Mucosa of stomach (tissue), 1 donor: ENCODE results near the gene TMEM59L.

Experiments used
- H3K27me3 ChIP-seq: one replicate; pipeline ENCODE4 v1.7.0; 2013; ENCODE audit warnings: mild to moderate bottlenecking, low read length; ENCODE audit not compliant: control insufficient read depth, insufficient read depth
- H3K36me3 ChIP-seq: one replicate; pipeline ENCODE4 v1.7.0; 2013; ENCODE audit warnings: low read length; ENCODE audit not compliant: control insufficient read depth, insufficient read depth
- H3K4me1 ChIP-seq: one replicate; pipeline ENCODE4 v1.7.0; 2013; ENCODE audit warnings: mild to moderate bottlenecking, low read length; ENCODE audit not compliant: control insufficient read depth, insufficient read depth
- H3K4me3 ChIP-seq: one replicate; pipeline ENCODE4 v1.7.0; 2013; ENCODE audit warnings: low read length
- H3K9ac ChIP-seq: one replicate; pipeline ENCODE4 v1.7.0; 2013; ENCODE audit warnings: mild to moderate bottlenecking, low read length, moderate library complexity
- H3K9me3 ChIP-seq: one replicate; pipeline ENCODE4 v1.7.0; 2013; ENCODE audit warnings: mild to moderate bottlenecking, low read length, moderate library complexity; ENCODE audit not compliant: control insufficient read depth
- donor health status: Pancreatic carcinoma.

Gene TMEM59L

DNA sequence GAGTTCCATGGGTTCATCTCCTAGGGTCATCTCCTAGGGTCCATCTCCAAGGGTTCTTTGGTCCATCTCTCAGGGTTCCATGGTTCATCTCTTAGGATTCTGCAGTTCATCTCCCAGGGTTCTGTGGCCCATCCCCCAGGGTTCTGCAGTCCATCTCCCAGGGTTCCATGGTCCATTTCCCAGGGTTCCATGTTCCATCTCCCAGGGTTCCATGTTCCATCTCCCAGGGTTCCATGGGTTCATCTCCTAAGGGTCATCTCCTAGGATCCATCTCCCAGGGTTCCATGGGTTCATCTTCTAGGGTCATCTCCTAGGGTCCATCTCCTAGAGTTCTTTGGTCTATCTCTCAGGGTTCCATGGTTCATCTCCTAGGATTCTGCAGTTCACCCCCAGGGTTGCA lies 4.9 kb downstream of the TMEM59L start:
- no peak overlapping the region for H3K4me3 ChIP-seq
- H3K9me3 ChIP-seq, result no peaks in the 10 kb centered on the region
- H3K4me1 ChIP-seq, result peaks cover 5% of the 10 kb centered on the region
- H3K36me3 ChIP-seq, result no peaks in the 10 kb centered on the region
- peaks cover 47% of the 10 kb centered on the region for H3K27me3 ChIP-seq
- H3K9ac ChIP-seq, result no peak overlapping the region

DNA sequence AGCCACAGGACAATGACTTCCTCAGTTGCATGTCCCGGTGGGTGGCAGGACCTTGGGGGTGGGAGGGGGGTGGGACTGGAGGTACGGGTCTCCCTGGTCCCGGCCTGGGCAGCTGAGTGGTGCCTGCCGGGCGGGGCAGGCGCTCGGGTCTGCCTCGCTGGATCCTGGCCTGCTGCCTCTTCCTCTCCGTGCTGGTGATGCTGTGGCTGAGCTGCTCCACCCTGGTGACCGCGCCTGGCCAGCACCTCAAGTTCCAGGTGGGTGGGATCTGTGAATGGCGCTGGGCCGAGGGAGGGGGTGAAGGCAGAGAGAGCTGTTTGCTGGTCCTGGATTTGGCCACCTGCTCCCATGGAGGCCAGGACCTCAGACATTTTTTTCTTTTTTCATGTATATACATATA lies 5.6 kb downstream of the TMEM59L start:
- H3K9ac ChIP-seq, result no peak overlapping the region
- H3K4me3 ChIP-seq, result no peak overlapping the region
- H3K27me3 ChIP-seq, result peaks cover 40% of the 10 kb centered on the region
- H3K36me3 ChIP-seq, result no peaks in the 10 kb centered on the region
- no peaks in the 10 kb centered on the region for H3K9me3 ChIP-seq
- H3K4me1 ChIP-seq, result no peaks in the 10 kb centered on the region

DNA sequence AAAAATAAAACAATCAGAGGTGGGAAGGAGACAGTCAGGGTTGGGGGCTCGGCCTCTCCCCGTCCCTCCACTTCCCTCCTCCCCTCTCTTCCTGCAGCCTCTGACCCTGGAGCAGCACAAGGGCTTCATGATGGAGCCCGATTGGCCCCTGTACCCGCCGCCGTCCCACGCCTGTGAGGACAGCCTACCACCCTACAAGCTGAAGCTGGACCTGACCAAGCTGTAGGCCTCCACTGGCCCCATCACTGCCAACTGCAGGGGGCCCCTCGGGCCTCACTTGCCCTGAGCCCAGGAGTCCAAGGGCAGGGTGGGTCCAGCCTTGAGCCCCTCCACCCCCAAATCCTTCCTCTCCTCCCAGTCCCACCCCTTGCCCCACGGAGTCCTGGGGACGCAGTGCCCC lies 7.6 kb downstream of the TMEM59L start:
- Histone ChIP-seq H3K9me3 (no peaks in the 10 kb centered on the region), H3K4me1 (no peaks in the 10 kb centered on the region), H3K36me3 (no peaks in the 10 kb centered on the region), H3K27me3 (peaks cover 19% of the 10 kb centered on the region), H3K9ac (no peak overlapping the region), H3K4me3 (no peak overlapping the region)

DNA sequence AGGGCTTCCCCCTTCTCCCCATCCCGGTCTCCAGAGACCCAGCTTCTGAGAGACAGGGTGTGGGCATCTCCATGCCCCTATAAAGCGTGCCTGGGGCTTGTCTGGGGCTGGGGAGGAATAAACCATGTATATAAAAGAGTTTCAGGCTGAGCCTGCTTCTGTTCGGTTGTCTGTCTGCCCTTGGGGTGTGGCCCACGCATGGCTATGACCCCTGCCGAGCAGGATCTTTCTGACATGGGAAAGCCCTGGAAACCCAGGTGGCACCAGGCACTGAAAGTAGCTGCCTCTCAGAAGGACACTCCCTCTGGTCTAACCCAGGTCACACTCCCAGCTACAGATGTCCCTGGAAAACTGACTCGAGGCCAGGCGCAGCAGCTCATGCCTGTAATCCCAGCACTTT lies 8.2 kb downstream of the TMEM59L start:
- H3K9me3 ChIP-seq, result no peaks in the 10 kb centered on the region

DNA sequence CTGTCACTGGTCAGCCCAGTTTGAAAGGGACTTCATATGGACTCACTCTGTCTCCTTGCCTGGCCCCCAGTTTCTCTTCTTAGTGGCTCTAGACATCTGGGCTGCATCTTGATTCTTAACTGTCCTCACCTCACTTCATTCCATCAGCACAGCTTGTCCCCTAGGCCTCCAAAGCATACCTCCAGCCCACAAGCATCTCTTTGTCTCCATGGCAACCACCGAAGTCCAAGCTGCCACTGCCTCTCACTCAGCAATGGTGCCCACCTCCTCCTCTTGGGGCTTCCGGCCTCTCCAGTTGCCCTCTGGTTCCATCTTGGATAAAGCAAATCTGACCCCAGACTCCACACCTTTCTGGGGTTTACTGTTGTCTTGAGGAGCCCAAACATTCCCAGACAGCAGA lies 14.2 kb downstream of the TMEM59L start:
- H3K36me3 ChIP-seq, result no peaks in the 10 kb centered on the region
- H3K9ac ChIP-seq, result no peak overlapping the region
- no peaks in the 10 kb centered on the region for H3K4me1 ChIP-seq
- no peaks in the 10 kb centered on the region for H3K9me3 ChIP-seq
- H3K27me3 ChIP-seq, result no peaks in the 10 kb centered on the region
- H3K4me3 ChIP-seq, result no peak overlapping the region

More for the DNA sequence above, 8.2 kb downstream of the TMEM59L start:
- Histone ChIP-seq H3K36me3 (no peaks in the 10 kb centered on the region), H3K9ac (no peak overlapping the region), H3K4me3 (no peak overlapping the region), H3K4me1 (no peaks in the 10 kb centered on the region), H3K27me3 (peaks cover 15% of the 10 kb centered on the region)

DNA sequence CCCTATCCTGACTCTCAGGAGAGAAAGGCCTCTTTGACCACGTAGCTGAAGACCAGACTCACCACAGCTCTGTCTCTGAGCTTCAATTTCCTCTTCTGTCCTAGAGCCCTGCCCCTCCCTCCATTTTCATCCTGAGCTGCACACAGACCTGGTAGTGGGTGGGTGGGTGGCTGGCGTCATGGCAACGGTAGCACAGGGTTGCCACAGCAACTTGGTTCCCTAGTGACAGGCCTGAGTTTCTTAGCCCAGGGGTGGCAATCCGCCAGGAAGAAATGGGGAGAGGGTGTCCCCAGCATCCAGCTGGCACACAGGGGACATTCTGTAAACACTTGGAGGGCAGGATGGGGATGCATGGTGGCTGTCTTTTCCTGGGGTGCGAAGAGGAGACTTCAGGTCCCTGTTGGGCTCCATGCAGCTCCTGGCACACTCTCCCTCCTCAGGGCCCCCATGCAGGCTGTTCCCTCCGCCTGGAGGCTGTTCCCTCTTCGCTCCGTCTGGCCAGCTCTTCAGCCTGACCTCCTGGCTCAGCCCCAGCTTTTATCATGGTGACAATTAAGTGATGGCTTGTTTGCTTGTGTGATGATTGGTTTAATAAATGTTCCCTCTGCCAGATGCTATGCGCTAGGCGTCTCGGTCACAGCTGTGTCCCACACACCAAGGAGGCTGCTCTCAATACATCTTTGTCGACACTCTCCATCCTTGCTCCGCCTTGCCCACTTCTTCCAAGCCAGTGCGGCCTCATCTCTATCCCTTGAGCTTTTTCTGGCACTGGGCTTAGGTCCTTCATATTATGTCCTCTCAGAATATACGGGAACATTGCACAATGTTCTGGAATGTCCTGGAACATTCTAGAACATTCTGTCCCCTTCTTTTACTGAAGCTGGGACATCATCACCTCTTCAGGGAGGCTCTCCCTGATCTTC lies 16.8 kb downstream of the TMEM59L start:
- Histone ChIP-seq H3K4me1 (no peaks in the 10 kb centered on the region), H3K4me3 (no peak overlapping the region), H3K36me3 (no peaks in the 10 kb centered on the region)

DNA sequence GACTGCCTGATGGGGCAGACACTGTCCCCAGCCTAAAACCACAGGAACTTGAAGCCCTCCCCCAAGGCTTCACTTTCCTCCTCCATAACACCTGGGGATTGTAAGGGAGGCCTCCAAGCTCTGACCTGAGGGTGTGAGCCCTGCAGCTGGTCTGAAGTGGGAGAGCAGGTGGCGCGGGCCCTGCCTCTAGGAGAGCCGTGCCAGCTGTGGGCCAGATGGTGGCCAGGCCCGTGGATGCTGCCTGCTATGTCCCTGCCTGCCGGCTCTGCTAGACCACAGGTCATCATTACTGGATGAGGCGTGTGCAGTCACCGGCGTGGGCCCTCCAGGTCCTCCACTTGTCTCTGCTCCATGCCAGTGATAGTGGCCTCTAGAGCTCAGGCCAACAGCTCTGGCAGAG lies 20.7 kb downstream of the TMEM59L start:
- Histone ChIP-seq H3K4me1 (peaks cover 27% of the 10 kb centered on the region), H3K9ac (no peak overlapping the region), H3K9me3 (no peaks in the 10 kb centered on the region), H3K36me3 (no peaks in the 10 kb centered on the region), H3K27me3 (no peaks in the 10 kb centered on the region), H3K4me3 (no peak overlapping the region)

More for the DNA sequence above, 16.8 kb downstream of the TMEM59L start:
- H3K27me3 ChIP-seq, result no peaks in the 10 kb centered on the region
- no peak overlapping the region for H3K9ac ChIP-seq
- H3K9me3 ChIP-seq, result no peaks in the 10 kb centered on the region

DNA sequence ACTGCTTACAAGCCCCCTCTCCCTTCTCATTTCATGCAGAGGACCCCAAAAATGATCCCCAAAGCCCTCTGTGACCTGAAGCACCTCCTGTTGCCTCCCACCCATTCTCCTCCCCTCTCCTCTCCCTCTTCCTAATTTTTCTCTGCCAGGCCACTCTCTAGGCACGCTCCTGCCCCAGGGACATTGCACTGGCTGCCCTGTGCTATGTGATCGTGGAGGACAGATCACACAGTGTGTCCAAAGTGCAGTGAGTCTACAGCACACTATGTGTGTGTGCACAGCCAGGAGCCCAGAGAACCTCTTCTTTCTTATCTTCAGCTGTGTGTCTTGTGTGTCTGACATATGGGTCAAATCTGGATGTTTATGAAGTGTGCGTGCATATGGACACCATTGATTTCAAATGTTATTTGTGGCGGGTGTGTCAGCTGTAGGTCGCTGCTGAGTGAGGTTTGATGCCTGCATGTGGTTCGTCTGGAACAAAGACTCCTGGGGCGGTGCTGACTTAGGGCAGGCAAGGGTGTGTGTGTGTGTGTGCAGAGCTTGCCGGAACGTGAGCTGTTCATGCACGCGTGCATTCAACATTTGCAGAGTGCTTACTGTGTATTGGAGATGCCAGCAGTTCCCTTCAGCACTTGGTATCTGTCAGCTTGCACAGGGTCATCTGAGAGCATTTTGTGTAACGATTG lies 22.1 kb downstream of the TMEM59L start:
- no peak overlapping the region for H3K4me3 ChIP-seq
- H3K9me3 ChIP-seq, result no peaks in the 10 kb centered on the region
- no peaks in the 10 kb centered on the region for H3K27me3 ChIP-seq
- no peak overlapping the region for H3K9ac ChIP-seq
- peaks cover 29% of the 10 kb centered on the region for H3K4me1 ChIP-seq
- H3K36me3 ChIP-seq, result no peaks in the 10 kb centered on the region

DNA sequence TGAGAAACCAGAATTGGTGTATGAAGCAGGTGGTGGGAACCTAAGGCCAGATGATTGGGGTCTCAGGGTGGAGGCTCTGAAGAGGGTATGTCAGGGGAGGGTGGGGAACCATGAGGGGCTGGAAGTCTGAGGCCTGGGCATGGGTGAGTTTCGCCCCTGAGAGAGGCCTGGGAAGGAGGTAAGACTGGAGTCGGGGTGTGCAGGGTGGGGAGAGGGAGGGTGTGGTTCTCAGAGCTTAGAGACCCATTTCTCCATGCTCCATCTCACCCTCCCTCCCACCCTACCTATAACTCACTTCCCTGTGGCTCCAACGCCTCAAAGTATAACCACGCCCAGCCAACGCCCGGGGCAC lies 23.1 kb downstream of the TMEM59L start:
- no peaks in the 10 kb centered on the region for H3K36me3 ChIP-seq
- no peaks in the 10 kb centered on the region for H3K27me3 ChIP-seq
- H3K9me3 ChIP-seq, result no peaks in the 10 kb centered on the region
- H3K4me1 ChIP-seq, result peaks cover 29% of the 10 kb centered on the region
- H3K9ac ChIP-seq, result no peak overlapping the region
- H3K4me3 ChIP-seq, result no peak overlapping the region

DNA sequence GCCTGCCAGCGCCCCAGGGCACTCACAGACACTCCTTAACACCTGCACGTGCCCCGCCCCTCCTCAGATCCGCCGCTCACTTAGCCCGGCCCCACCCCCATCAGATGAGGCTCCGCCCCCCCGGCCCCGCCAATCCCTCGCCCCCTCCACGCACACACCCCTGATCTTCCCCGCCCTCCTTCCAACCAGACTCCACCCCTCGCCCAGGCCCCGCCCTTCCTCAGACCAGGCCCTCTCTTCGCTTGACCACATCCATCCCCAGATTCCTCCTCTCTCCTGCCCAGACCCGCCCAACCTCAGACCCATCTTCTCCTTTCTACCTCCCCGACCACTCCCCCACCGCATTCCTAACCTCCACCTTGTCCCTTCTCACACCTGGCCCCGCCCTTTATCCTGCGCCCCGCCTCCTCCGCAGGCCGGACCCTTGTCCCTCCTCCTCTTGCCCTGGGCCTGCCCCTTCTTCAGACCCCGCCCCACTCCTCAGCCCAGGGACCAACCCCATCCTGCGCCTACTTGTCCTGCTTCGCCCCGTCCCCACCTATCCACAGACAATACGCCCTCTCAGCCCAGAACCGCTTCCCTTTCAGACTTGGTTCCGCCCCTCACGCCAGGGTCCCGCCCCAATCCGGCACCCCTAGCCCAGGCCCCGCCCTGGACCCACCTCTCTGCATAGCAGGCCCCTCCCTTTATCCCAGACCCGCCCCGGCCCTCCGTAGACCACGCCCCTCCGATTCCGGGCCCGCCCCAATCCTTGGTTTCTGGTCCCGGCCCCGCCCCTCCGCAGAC lies 23.7 kb downstream of the TMEM59L start:
- H3K9me3 ChIP-seq, result no peaks in the 10 kb centered on the region
- no peaks in the 10 kb centered on the region for H3K36me3 ChIP-seq
- H3K4me3 ChIP-seq, result no peak overlapping the region
- no peaks in the 10 kb centered on the region for H3K27me3 ChIP-seq
- peaks cover 29% of the 10 kb centered on the region for H3K4me1 ChIP-seq
- peak overlapping the region; percentile 50 for H3K9ac ChIP-seq

DNA sequence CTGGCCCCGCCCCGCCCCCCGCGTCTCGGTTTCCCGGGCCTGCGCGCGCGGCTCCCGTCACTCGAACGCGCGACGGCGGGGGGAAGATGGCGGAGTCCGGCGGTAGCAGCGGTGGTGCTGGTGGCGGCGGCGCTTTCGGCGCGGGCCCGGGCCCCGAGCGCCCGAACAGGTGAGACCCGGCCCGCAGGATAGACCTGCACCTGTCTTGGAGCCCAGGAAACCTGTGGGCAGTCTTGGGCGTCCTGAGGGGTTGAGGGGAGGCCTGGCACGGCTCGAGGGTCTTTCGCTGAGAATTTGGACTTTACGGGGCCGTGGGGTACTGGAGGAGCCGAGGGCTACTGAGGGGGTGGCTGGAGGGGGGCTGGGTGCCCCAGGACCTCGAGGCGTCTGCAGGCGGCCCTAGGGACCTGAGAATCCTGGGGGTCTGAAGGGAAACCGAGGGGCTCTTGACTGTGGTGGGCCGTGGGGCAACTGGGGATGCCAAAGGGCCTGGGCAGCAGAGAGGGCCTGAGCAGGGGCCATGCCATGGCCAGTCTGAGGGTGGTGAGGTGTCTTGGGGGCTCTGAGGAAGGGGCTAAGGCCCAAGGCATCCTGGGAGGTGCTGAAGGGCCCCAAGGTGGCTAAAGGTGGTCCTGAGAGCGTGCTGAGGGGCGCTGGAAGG lies 24.4 kb downstream of the TMEM59L start, which contains the start of gene KLHL26:
TSS of gene KLHL26 (plus strand) at position 60 of the 661 bp plus-strand sequence. CDS start at position 87, 27 bp downstream.
- Histone ChIP-seq H3K9me3 (no peaks in the 10 kb centered on the region), H3K9ac (peak within 1 kb of the TSS; percentile 86), H3K4me1 (peaks cover 29% of the 10 kb centered on the region), H3K4me3 (peak within 1 kb of the TSS; percentile 77), H3K36me3 (no peaks in the 10 kb centered on the region), H3K27me3 (no peaks in the 10 kb centered on the region)
